ENCODE measurements around the gene LPAR1.

DNA sequence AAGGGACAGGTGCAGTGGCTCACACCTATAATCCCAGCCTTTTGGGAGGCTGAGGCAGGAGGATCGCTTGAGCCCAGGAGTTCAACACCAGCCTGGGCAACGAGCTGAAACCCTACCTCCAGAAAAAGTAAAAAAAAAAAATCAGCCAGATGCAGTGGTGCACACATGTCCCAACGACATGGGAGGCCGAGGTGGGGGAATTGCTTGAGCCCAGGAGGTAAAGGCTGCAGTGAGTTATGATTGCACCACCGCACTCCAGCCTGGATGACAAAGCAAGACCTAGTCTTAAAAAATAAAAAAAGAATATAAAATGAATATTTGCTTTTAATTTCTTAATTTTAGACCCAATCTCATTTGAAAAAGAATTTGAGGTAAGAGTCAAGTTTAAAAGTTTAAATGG is 143.5 kb downstream of the LPAR1 start:
- TF ChIP-seq, protein P1, sequence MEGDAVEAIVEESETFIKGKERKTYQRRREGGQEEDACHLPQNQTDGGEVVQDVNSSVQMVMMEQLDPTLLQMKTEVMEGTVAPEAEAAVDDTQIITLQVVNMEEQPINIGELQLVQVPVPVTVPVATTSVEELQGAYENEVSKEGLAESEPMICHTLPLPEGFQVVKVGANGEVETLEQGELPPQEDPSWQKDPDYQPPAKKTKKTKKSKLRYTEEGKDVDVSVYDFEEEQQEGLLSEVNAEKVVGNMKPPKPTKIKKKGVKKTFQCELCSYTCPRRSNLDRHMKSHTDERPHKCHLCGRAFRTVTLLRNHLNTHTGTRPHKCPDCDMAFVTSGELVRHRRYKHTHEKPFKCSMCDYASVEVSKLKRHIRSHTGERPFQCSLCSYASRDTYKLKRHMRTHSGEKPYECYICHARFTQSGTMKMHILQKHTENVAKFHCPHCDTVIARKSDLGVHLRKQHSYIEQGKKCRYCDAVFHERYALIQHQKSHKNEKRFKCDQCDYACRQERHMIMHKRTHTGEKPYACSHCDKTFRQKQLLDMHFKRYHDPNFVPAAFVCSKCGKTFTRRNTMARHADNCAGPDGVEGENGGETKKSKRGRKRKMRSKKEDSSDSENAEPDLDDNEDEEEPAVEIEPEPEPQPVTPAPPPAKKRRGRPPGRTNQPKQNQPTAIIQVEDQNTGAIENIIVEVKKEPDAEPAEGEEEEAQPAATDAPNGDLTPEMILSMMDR (IDR thresholded peaks at IDR 0.05; ENCODE audit: control extremely low read depth in 1 of 3, insufficient read depth in 1 of 3, low read depth in 1 of 3, low read length in 3 of 3): no peak
- TF ChIP-seq POLR2A (IDR thresholded peaks at IDR 0.05; ENCODE audit: control extremely low read depth in 1 of 2, low read depth in 2 of 2, low read length in 2 of 2): no peak
- no peak for TF ChIP-seq CHD1 (IDR thresholded peaks at IDR 0.05; ENCODE audit: low read depth, low read length)
- no peak for TF ChIP-seq SUZ12 (IDR thresholded peaks at IDR 0.05; ENCODE audit: low read length)
- no peak for TF ChIP-seq CREB1 (IDR thresholded peaks at IDR 0.05)
- no peak for TF ChIP-seq JUND (IDR thresholded peaks at IDR 0.05; ENCODE audit: low read length)
